Measurements from ENCODE around the gene DENND1A. TPM values are rescaled to one million over a fixed set of nuclear protein-coding genes. Genes with fewer than 3 reads are reported as not detected.
A peak's percentile ranks its signal among the peaks of the same experiment; 100 is the strongest.
"Not testable (repeated sequence)": the region's sequence is repeated elsewhere in the genome, so short reads cannot be mapped to it uniquely, and the experiment has no call there.

The DENND1A gene

DNA sequence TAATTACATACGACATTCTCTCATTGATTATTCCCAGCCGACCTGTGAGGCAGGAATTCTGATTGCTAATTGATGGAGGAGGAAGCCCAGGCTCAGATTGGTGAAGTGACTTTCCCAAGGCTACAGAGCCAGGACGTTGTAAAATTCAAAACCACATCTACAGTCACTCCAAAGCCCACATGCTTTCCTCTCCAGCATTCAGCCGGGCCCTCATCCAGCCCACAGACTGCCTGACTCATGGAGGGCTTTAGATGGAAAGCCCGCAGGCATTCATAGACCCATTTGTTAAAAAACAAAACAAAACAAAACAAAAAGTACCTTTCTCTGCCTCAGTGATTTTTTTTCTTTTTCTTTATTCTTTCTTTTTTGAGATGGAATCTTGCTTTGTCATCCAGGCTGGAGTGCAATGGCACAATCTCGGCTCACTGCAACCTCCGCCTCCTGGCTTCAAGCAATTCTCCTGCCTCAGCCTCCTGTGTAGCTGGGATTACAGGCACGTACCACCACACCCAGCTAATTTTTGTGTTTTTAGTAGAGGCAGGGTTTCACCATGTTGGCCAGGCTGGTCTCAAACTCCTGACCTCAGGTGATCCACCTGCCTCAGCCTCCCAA lies 596.8 kb downstream of the DENND1A start:
- H3K27me3 ChIP-seq (ENCODE audit: control insufficient read depth in 3 of 3, insufficient read depth in 3 of 3, low read depth in 1 of 3, low read length in 3 of 3); H3K14ac ChIP-seq (ENCODE audit: low read length); H2BK15ac ChIP-seq (ENCODE audit: low read length); H2BK120ac ChIP-seq (ENCODE audit: low read depth, low read length); DNase-seq (ENCODE audit: low spot score); H4K8ac ChIP-seq (ENCODE audit: low read depth, low read length); H3K4ac ChIP-seq (ENCODE audit: low read length); H3K4me3 ChIP-seq (ENCODE audit: low read length in 2 of 2); H3K18ac ChIP-seq (ENCODE audit: low read length); H2BK5ac ChIP-seq (ENCODE audit: low read length); H3K36me3 ChIP-seq (replicated peaks in 1 of 2; ENCODE audit: control insufficient read depth in 2 of 2, insufficient read depth in 2 of 2, low read length in 2 of 2); H3K4me2 ChIP-seq (ENCODE audit: insufficient read depth, low read length, poor library complexity, severe bottlenecking); H2AFZ ChIP-seq (ENCODE audit: low read length); H2AK5ac ChIP-seq (ENCODE audit: low read depth, low read length); H3K79me1 ChIP-seq (ENCODE audit: low read depth, low read length); H3K9ac ChIP-seq (ENCODE audit: low read depth, low read length, poor library complexity); H3K23ac ChIP-seq (ENCODE audit: low read depth, low read length, poor library complexity); H4K91ac ChIP-seq (ENCODE audit: low read depth, low read length, poor library complexity); H2BK12ac ChIP-seq (ENCODE audit: low read length); H3K27ac ChIP-seq (replicated peaks; ENCODE audit: low read length); H3K9me3 ChIP-seq (replicated peaks in 1 of 2; ENCODE audit: control insufficient read depth in 2 of 2, insufficient read depth in 1 of 2, low read depth in 1 of 2, low read length in 2 of 2): not testable (repeated sequence)
- H3K4me1 ChIP-seq (ENCODE audit: control insufficient read depth in 2 of 2, insufficient read depth in 1 of 2, low read depth in 1 of 2, low read length in 2 of 2): peaks cover 10 to 25% of the 10 kb centered on the region in 2 donors
- no CpG with 5 or more reads among the region's 8 CpGs for WGBS, 2 donors (ENCODE audit: extremely low coverage in 2 of 2, insufficient read length in 2 of 2, insufficient replicate concordance in 1 of 2)

DNA sequence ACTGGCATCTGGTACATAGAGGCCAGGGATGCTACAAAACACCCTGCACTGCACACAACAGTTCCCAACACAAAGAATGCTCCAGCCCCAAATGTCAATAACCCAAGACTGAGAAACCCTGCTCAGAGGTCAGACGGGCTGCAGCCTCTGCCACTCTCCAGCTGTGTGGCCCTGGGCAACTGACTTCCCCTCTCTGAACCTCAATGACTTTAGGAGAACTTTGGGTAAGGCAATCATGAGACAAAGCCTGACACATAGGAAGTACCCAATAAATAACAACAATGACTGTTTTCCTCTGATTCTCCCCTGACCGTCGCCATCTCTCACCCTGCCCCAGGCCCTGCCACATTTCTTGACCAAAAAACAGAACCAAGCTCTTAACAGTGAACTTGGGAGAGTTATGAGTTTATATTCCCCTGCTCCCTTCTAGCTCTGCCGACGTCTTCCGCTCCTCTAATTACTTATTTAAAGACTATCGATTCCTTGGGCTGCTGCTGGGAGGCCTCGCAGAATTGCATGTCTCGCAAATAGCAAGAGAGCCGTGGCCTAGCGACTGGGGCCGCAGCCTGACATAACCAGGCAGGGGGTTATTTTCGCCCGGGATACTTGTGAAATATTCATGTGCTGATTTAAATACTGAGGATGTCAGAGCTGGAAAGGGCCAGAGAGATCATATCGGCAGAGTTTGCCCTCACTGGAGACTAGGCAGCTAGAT lies 598.4 kb downstream of the DENND1A start:
- Histone ChIP-seq H3K79me1 (ENCODE audit: low read depth, low read length) (no peaks in the 10 kb centered on the region), H2BK15ac (ENCODE audit: low read length) (no peak overlapping the region), H3K4me3 (ENCODE audit: low read length in 2 of 2) (no peak overlapping the region), H3K4me1 (ENCODE audit: control insufficient read depth in 2 of 2, insufficient read depth in 1 of 2, low read depth in 1 of 2, low read length in 2 of 2) (peaks cover 10 to 27% of the 10 kb centered on the region in 2 donors), H2BK120ac (ENCODE audit: low read depth, low read length) (no peak overlapping the region), H3K4me2 (ENCODE audit: insufficient read depth, low read length, poor library complexity, severe bottlenecking) (no peak overlapping the region), H3K18ac (ENCODE audit: low read length) (no peak overlapping the region), H3K36me3 (replicated peaks in 1 of 2; ENCODE audit: control insufficient read depth in 2 of 2, insufficient read depth in 2 of 2, low read length in 2 of 2) (no peaks in the 10 kb centered on the region), H2AK5ac (ENCODE audit: low read depth, low read length) (peak overlapping the region; percentile 26), H2BK12ac (ENCODE audit: low read length) (no peak overlapping the region), H4K8ac (ENCODE audit: low read depth, low read length) (no peak overlapping the region), H3K27me3 (ENCODE audit: control insufficient read depth in 3 of 3, insufficient read depth in 3 of 3, low read depth in 1 of 3, low read length in 3 of 3) (no peaks in the 10 kb centered on the region), H2BK5ac (ENCODE audit: low read length) (no peak overlapping the region), H3K9ac (ENCODE audit: low read depth, low read length, poor library complexity) (no peak overlapping the region), H3K23ac (ENCODE audit: low read depth, low read length, poor library complexity) (no peak overlapping the region), H3K4ac (ENCODE audit: low read length) (no peak overlapping the region), H3K27ac (replicated peaks; ENCODE audit: low read length) (no peak overlapping the region), H2AFZ (ENCODE audit: low read length) (peak overlapping the region; percentile 37), H3K9me3 (replicated peaks in 1 of 2; ENCODE audit: control insufficient read depth in 2 of 2, insufficient read depth in 1 of 2, low read depth in 1 of 2, low read length in 2 of 2) (peaks cover 0 to 4% of the 10 kb centered on the region in 2 donors), H4K91ac (ENCODE audit: low read depth, low read length, poor library complexity) (no peak overlapping the region), H3K14ac (ENCODE audit: low read length) (no peak overlapping the region)
- WGBS, 2 donors (ENCODE audit: extremely low coverage in 2 of 2, insufficient read length in 2 of 2, insufficient replicate concordance in 1 of 2): no CpG with 5 or more reads among the region's 15 CpGs
- DNase-seq (ENCODE audit: low spot score): no peak

Small RNA genes within 50 kb of the gene (small RNA-seq; reads per million reads assigned to genes)
- gene MIR601 (ENCODE audit: insufficient read depth) (not detected), gene MIR7150 (ENCODE audit: insufficient read depth) (not detected)

Data from neuronal stem cell (in vitro differentiated cells).